ENCODE measurements around the gene RHOB.

RHOB gene

GRCh38 chr2:20494241-20494640 is 47.4 kb downstream of the RHOB start:
- no peak for DNase-seq (ENCODE audit: low read depth)

GRCh38 chr2:20496076-20496872 is 49.4 kb downstream of the RHOB start:
- DNase-seq (ENCODE audit: low read depth) = no peak

GRCh38 chr2:20496942-20497341 is 50.1 kb downstream of the RHOB start:
- DNase-seq (ENCODE audit: low read depth) = no peak
